GM18519 (cell line): Measurements from ENCODE around the gene ATXN1.

Experiments used
- ATAC-seq: cut with Tn5 transposase; IDR thresholded peaks from one replicate; pipeline ENCODE4 v1.9.1; 2021; ENCODE audit warnings: mild to moderate bottlenecking, moderate library complexity; ENCODE audit not compliant: unreplicated experiment, low FRiP score

ATXN1 gene

DNA sequence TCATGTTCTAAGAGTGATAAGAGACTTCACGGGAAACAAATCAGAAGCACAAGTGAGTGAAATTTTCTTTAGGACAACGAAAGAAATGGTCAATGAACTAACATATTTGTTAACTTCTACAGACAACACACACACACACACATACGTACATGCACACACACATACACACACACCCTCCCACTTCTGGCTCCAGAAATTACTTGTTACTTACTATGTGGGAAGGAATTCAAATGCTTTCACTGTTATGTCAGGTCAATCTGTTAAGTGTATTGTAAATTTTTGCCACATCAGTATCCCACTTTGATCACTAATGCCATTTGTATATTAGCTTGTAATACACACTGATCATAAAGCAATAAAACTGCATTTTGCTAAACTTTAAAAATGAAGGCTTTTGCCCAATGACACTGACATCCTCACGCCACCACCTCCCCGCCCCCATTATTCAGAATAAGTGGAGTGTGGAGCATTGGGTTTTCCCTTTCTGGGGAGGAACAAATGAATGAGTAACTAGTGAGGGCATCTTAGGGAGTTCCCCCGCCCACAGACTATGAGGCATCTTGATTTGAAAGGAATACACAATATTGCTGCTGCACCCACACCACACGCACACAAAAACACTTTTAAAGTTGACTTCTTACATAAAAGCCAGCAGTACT lies 76.2 kb downstream of the ATXN1 start:
- no peak for ATAC-seq

DNA sequence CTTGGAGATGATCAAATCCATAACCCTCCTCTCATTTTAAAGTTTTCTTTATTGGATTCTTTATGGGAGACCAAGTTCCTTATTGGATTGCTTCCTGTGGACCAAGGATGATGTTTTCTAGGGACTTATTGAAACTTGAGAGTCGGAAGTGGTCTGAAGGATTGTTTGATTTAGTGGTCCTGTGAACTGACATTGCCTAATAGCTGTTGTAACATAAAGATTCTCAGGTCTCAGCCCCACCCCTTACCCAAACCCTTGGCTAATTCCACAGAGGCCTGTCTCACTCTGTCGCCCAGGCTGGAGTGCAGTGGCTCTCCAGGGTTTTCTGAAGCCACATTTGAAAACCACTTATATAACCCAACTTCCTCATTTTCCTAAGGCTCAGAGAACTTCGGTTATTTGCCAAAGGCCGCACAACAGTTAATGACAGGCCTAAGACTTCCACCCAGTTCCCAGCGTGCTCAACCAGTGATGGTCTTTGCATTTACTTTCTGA lies 77.0 kb downstream of the ATXN1 start:
- no peak for ATAC-seq

DNA sequence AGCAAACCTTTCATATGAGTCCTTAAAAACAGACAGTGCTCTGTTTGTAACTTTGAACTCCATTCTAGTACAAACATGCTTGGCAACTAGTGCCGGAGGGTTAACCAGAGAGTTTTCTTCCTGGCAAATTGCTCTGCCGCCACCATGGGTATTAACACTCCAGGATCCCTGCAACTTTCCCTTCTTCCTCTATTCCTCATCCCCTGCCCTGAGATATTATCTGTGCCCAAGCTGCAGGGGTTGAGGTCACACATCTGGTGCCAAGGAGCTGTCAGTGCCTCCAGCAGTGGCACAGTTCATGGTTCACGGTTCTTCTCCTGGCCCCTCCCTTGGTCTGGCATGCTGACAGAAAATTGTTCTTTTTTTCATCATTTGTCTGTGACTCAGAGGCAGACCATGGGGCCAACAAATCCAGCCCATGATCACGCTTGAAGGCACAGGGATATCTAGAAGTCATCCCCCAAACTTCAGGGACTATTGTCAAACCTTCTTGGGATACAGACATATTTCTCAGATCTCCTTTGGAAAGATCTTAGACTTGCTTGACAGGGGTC lies 77.5 kb downstream of the ATXN1 start:
- no peak for ATAC-seq

DNA sequence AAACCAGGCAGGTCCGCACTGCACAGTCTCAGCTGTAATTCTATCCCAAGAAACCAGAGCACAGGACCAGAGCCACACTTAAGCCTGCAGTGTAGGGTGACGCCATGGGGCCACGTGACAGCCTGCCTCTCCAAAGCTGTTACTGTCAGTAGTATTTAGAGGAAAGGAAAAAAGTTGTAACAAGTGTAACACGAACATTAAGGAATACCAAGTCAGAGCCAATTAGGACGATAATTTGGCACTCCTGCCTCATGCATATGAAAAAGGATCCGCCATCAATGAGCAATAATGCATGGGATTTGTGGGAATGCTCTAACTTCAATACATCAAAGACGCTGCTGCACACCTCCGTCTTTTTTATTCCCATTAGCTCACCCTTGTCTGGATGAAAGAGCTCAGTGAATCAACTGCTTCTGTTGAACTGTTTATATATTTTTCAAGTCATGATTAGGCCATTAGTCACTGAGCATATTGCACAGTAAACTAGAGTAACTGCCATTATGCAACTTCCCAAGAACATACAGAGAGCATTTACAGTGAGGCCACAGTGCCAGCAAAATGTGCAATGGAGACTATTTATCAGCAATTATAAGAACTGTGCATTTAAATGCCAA lies 79.9 kb downstream of the ATXN1 start:
- ATAC-seq = no peak

DNA sequence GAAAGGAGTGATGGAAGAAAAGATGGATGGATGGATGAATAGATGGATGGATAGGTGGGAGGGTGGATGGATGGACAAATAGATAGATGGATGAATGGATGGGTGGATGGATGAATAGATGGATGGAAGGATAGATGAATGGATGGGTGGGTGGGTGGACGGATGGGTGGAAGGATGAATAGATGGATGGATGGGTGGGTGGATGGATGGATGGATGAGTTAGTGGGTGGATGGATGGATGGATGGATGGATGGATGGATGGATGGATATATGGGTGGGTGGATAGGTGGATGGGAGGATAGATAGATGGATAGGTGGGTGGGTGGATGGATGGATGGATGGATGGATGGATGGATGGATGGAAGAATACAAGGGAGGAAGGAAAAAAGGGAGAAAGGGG lies 82.2 kb downstream of the ATXN1 start:
- ATAC-seq = no peak

DNA sequence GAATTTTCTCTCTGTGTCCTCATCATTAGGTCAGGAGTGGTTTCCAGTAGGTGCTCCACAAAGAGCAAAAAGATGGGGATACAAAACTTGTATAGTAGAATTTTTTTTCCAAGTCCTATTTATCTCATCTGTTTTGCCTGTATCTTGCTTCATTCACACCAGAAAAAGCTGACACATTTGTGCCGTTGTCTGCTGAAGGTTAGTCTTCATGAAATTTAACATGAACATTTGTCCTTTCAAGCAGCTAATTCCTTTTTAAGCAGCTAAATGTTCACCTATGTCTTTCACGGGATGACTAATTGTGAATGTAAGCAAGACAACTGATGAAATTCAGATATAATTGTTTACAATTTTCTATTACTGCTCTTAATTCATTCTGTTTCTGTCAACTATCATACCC lies 83.8 kb downstream of the ATXN1 start:
- no peak for ATAC-seq

DNA sequence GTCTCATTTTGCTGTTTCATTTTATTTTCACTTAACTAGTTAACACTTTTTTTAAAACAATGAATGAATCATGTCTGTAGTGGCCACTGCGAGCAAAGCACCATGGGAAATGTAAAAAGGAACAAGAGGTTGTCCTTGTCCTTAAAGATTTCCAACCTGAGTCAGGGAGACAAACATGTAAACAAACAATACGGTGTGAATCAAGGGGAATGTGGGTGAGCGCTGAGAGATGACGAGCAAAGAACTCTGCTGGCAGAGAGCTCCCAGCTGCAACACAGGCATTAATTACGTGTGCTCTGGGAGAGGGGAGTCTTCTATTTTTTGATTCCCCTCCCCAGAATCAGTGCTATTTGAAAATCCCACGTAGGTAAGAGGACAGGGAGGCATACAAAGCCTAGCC lies 84.3 kb downstream of the ATXN1 start:
- ATAC-seq = no peak

DNA sequence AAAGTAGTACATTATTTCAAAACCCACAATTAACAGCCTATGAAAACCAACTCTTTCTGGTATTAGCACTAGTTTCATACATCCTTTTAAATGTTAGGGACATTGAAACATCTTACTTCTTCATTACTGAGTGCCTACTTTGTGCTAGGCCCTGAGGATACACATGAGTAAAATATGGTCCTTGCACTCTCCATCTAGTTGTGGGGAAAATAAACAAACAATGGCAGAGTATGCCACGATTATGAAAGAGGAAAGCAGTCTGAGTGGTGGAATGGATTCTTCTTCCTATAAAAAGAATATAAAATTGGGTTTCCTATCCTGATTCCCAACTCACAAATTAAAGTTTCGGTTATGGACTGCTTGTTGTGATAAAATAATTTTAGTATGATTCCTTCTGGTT lies 84.9 kb downstream of the ATXN1 start:
- ATAC-seq = no peak

DNA sequence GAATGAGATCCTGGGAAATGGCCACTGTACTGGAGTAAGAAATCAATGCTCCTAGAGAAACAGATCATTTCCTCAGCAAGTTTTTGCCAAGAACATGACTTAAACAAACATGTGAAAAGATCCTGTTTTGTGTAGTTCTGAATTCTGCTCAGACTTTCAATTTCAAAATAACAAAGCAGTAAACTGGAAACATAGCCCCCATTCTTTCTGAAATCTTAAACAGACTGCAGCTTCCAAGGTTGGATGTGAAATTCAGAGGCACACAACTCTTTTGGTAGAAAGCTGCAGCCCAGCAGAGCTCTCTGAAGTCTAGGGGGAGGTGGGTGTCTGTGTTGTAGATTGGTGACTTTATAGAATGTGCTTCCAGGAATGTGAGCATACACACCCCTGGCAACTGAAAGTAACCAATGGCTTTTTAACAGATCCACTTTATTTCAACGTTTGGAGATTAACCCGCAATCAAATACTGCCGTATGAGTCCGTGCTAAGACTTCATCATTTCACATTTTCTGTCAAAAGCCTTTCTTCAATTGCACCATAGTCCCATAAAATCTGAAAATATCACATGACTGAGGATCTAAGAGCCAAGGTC lies 86.4 kb downstream of the ATXN1 start:
- no peak for ATAC-seq

DNA sequence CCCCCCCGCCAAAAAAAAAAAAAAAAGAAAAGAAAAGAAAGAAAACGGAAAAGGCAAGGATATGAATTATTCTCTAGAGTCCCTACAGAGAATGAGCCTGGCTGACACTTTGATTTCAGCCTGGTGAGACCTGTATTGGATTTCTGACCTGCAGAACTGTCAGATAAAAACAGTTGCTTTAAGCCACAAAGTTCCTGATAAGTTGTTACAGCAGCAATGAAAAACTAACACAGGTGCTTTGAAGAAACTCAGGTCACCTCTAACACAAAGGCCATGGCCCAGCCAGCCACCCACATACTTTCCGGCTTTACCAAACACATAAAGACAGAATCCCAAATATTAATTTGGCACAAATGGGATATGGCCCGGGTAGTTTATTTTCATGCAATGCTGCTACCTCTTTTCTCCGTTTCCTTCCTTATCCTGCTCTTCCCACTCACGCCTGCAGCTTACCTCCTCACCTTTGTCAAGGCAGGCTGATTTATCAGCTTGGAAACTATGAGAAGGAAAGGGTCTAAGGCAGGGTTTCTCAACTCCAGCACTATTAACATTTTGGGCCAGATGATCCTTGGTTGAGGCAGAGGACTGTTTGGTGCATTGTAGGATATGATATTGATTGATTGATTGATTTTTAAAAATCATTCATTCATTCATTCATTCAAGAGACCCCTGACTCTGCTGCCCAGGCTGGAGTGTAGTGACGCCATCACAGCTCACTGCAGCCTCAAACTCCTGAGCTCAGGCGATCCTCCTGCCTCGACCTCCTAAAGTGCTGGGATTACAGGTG lies 88.1 kb downstream of the ATXN1 start:
- no peak for ATAC-seq

DNA sequence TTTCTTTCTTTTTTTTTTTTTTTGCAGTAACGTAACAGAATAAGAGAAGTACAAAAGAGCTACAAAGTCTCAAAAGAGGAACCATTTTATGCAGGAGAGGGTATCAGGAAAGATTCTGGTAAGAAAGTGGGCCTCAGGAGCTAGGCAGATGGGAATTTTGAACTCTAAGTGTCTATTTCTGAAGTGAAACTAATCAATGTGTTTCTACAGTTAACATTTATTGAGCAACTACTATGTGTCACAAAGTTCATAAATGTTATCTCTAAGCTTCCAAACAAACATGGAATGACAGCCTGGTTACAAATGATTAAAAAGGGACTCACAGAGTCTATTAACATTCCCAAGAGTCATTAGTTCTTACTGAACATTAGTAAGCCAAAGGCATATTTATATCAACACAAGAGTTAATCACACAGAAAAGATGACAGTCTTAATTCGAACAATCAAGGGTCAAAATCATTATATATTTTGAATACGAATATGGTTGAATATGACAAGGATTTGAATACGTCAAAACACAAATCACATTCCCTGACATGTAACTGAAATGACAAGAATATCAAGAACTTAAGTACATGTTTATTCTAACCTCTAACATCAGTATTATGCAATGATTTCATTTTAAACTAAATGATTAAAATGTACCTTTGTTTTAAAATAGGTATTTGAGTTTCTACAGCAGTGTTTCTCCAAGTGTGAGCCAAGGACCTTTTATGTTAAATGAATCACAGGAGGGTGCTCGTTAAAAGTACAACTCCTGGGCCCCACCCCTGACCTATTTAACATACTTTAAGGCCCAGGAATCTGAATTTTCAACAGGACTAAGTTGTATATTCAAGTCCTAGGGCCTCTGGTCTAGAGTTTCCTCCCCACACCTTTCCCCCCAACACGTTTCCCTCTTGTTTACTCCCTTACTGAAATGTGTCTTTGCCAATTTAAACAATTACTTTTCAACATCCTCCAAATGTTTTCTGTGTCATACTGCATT lies 89.7 kb downstream of the ATXN1 start:
- no peak for ATAC-seq

DNA sequence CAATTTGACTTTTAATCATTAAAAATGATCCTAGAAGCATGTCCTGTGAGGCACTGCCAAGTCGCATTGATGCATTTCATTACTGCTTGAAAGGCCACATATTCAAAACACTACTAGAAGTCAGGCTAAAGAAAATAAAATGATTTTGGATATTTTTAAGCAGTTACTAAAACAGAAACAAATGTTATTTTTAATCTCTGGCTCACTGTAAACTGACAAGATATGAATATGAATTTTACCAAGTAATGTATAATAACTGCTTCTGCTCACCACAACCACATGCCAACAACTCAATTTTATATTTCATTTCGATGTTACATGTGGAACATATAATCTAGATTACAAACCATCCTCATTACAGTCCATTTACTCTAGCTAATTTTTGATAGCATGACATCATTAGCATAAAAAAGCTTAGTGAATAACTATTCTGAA lies 90.6 kb downstream of the ATXN1 start:
- peak; percentile 47 for ATAC-seq

DNA sequence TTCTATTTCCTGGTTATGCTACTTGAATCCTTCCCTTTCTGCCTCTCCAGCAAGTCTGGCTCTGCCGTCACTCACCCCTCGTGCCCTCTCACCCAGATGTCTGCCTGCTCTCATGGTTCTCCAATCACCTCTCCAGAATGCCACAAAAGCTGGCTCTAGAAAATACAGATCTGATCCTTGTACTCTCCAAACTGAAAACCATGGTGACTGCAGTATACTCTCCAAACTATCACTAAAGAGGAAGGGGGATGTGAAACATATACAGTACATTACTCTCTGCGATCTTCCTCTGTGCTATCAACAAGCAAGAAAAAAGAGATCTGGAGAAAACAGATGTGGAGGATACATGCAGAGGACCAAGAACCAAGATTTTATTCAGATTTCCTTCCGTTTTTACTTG lies 91.1 kb downstream of the ATXN1 start:
- peak; percentile 35 for ATAC-seq

DNA sequence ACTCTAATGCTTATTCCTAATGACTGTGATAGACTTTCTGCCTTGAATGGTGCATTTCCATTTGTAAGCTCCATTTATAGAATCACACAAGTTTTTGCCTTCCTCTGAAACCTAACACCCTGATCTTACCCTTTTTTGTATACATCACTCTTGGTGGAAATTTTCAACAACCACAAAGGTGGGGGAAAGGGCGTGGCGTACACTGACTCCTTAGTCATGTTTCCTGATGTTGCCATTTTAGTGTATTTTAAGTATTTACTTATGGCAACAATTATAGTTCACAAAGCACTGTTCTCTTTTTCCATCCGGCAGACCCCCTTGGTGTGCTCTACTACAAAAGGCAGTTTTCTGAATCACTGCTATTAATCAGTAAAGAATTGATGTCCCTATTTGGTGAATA lies 92.0 kb downstream of the ATXN1 start:
- no peak for ATAC-seq

DNA sequence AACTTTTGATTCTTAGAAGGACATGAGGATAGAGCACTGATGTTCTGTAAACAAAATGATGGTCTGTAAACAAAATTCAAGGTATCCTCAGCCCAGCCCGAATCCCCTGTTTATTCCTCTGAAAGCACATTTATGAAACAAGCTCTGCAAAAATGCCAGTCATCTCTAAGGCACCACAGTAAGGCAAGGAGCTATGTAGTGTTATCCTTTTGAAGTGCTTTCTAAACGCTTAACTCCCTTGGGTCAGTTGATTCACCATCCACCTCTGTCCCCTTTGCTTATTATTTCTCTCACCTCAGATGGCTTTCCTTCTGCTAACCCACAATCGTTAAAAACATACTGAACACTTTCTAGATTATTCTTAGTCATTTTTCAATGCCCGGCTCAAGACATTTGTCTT lies 93.8 kb downstream of the ATXN1 start:
- ATAC-seq = no peak

DNA sequence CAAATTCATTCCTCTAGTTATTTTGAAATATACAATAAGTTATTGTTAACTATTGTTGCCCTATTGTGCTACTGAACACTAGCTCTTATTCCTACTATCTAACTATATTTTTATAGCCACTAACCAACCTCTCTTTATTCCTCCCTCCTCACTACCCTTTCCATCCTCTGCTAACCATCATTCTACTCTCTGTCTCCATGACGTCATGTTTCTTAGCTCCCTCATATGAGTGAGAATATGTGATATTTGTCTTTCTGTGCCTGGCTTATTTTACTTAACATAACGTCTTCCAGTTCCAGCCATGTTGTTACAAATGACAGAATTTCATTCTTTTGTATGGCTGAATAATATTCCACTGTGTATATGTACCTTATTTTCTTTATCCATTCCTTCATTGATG lies 95.3 kb downstream of the ATXN1 start:
- no peak for ATAC-seq

DNA sequence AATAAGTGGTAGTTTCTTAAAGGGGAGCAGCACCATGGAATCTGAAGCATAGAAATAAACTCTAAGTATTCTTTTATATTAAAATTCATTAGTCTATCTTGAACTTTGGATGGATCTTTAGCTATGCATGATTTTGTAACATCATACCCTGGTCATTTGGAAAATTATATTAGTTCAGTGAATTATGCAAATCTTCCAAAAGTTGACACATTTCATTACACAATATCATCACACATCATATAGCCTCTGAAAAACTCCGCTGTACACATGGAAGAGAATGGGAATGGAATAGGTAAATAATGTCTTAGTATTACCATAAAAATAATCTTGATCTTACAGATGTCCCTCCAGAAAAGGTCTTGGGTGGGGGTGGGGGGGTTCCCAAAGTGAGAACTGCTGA lies 96.1 kb downstream of the ATXN1 start:
- ATAC-seq = no peak

DNA sequence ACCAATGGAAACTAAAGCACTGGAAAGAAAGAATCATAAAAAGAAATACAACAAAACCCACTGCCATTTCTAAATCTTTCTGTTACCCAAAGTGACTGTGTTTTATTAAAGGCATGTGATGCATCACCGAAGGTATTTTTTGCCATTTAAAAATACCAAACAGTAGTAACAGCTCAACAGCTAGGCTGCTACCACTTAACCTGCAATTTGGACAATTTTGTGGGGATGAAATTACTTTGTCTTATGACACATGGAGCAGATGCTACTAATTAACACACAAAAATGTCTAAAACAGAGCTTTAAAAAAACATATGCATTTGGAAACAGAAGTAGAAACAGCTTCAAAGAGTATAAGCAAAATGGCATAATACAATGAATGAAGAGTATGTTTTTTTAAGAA lies 97.4 kb downstream of the ATXN1 start:
- no peak for ATAC-seq

DNA sequence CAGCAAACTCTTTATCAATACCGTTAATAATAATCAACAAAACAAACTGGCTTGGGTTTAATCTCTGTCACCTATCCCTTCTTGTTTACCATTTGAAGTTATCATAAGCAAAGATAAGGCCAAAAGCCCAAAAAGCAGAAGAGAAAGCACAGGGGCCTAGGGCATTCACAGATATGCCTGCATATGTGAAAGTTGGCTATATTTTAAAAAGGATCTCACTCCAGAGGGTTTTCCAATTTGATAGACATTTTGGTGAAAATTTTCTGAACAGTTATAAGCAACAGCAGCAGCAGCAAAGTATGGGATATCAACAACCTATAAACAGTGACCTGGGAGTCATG lies 101.1 kb downstream of the ATXN1 start:
- no peak for ATAC-seq
